ENCODE results near the gene N4BP2. TPM values are rescaled to one million over a fixed set of nuclear protein-coding genes. Genes with fewer than 3 reads are reported as not detected.
A peak's percentile ranks its signal among the peaks of the same experiment; 100 is the strongest.

Gene N4BP2
- total and polyA plus RNA-seq, 2 of the 8 experiments (the other 6 are each of a cell fraction or from before 2014, with no cell fraction given), result 4.4 to 44.7 TPM

- Histone ChIP-seq H3K79me1 (ENCODE audit: low read depth, low read length) (no peaks in the 10 kb centered on the region), H3K18ac (ENCODE audit: extremely low read depth, low read length) (no peak overlapping the region), H3K56ac (replicated peaks; ENCODE audit: insufficient read length, low read depth, low read length) (no peak overlapping the region), H2BK5ac (ENCODE audit: low read depth, low read length) (no peak overlapping the region), H3K4ac (replicated peaks; ENCODE audit: insufficient read length, low read depth, low read length) (no peak overlapping the region), H4K91ac (replicated peaks; ENCODE audit: insufficient read length, low read length) (no peak overlapping the region), H3K4me3 (ENCODE audit: extremely low read depth in 1 of 4, insufficient read depth in 2 of 4, low read depth in 3 of 4, low read length in 4 of 4) (no peak overlapping the region), H2AFZ (ENCODE audit: low read length) (no peak overlapping the region), H3K27me3 (replicated peaks in 1 of 4; ENCODE audit: control insufficient read depth in 3 of 4, extremely low read depth in 1 of 4, insufficient read depth in 3 of 4, low read length in 3 of 4) (no peaks in the 10 kb centered on the region), H3K14ac (ENCODE audit: insufficient read length) (no peak overlapping the region), H4K8ac (ENCODE audit: extremely low read depth, insufficient read depth, low read length) (no peak overlapping the region), H3K36me3 (ENCODE audit: control insufficient read depth in 2 of 4, insufficient read depth in 4 of 4, low read length in 3 of 4) (peaks cover 0 to 31% (median 11%) of the 10 kb centered on the region in 4 experiments; a peak in 4 of 8 replicates), H2BK15ac (ENCODE audit: low read length) (no peak overlapping the region), H2BK120ac (replicated peaks; ENCODE audit: low read depth, low read length) (no peak overlapping the region), H3K9me3 (ENCODE audit: insufficient read depth in 2 of 2, low read depth in 1 of 2, low read length in 1 of 2) (peaks cover 13% of the 10 kb centered on the region in 2 experiments), H3K23me2 (ENCODE audit: low read depth, low read length) (no peaks in the 10 kb centered on the region), H2AK5ac (ENCODE audit: low read depth, low read length) (no peak overlapping the region), H4K20me1 (replicated peaks in 1 of 2; ENCODE audit: control insufficient read depth in 1 of 2, insufficient read depth in 2 of 2, low read length in 2 of 2) (no peaks in the 10 kb centered on the region), H3K4me2 (ENCODE audit: insufficient read depth in 1 of 2, low read depth in 2 of 2, low read length in 2 of 2) (no peak overlapping the region), H3K27ac (ENCODE audit: low read depth, low read length) (no peak overlapping the region), H2BK20ac (ENCODE audit: low read length) (no peak overlapping the region), H4K5ac (ENCODE audit: insufficient read length, low read depth, low read length) (no peak overlapping the region), H3K79me2 (ENCODE audit: control insufficient read depth in 1 of 2, insufficient read depth in 2 of 2, low read length in 2 of 2) (no peaks in the 10 kb centered on the region), H3K4me1 (replicated peaks in 1 of 4; ENCODE audit: control insufficient read depth in 3 of 4, insufficient read depth in 4 of 4, low read length in 3 of 4) (no peaks in the 10 kb centered on the region), H3K23ac (ENCODE audit: insufficient read length) (no peak overlapping the region), H2BK12ac (ENCODE audit: low read depth, low read length) (no peak overlapping the region), H3K9ac (replicated peaks in 1 of 4; ENCODE audit: extremely low read depth in 1 of 4, low read depth in 3 of 4, low read length in 3 of 4) (no peak overlapping the region)
- TF ChIP-seq RAD21 (IDR thresholded peaks at IDR 0.05 in 1 of 2, conservative IDR thresholded peaks at IDR 0.05 in 1 of 2; ENCODE audit: low read depth in 2 of 2, low read length in 2 of 2) (peak; percentile 83 to 86), CHD2 (IDR thresholded peaks at IDR 0.05; ENCODE audit: low read length) (no peak), KDM1A (IDR thresholded peaks at IDR 0.05; ENCODE audit: borderline replicate concordance, low read length) (no peak), PHF8 (conservative IDR thresholded peaks at IDR 0.05; ENCODE audit: low read depth, low read length) (no peak), MAX (IDR thresholded peaks at IDR 0.05) (0 out of 2 replicates have a peak, but pooled peaks have one; percentile 15)
- TF ChIP-seq, protein P1, sequence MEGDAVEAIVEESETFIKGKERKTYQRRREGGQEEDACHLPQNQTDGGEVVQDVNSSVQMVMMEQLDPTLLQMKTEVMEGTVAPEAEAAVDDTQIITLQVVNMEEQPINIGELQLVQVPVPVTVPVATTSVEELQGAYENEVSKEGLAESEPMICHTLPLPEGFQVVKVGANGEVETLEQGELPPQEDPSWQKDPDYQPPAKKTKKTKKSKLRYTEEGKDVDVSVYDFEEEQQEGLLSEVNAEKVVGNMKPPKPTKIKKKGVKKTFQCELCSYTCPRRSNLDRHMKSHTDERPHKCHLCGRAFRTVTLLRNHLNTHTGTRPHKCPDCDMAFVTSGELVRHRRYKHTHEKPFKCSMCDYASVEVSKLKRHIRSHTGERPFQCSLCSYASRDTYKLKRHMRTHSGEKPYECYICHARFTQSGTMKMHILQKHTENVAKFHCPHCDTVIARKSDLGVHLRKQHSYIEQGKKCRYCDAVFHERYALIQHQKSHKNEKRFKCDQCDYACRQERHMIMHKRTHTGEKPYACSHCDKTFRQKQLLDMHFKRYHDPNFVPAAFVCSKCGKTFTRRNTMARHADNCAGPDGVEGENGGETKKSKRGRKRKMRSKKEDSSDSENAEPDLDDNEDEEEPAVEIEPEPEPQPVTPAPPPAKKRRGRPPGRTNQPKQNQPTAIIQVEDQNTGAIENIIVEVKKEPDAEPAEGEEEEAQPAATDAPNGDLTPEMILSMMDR (IDR thresholded peaks at IDR 0.05; ENCODE audit: control extremely low read depth in 1 of 3, insufficient read depth in 1 of 3, low read depth in 1 of 3, low read length in 3 of 3), result peak; percentile 33 to 85 (median 75)
- FAIRE-seq (peak; percentile 96), DNase-seq (ENCODE audit: low read depth in 1 of 2, low spot score in 2 of 2) (peak in 1 of 2 experiments; percentile 69)
- POLR2A ChIA-PET (ENCODE audit: partially characterized antibody), result no interaction called here
- CTCF ChIA-PET (ENCODE audit: partially characterized antibody), result interaction anchor here (0.6 to 1.8 kb wide), 19 partner anchors 9 to 1074 kb away, joined by 3 to 8 read pairs (median 3); no protein-coding TSS in a partner anchor
- 92% methylated on average over 3 of the region's 3 CpGs; no CpG with 5 or more reads in 1 of the 2 experiments for WGBS, 2 experiments (ENCODE audit: extremely low coverage in 1 of 2, insufficient coverage in 1 of 2, insufficient read length in 1 of 2, insufficient replicate concordance in 2 of 2, low coverage in 1 of 2, low lambda C conversion rate in 2 of 2, missing lambda C conversion rate in 1 of 2)
These were observed 93.3 kb downstream of the N4BP2 start for GRCh38 chr4:40149960-40150385.
